ENCODE measurements around the gene CD2AP.

- no peak for TF ChIP-seq POLR2AphosphoS5 (IDR thresholded peaks at IDR 0.05)
- TF ChIP-seq CTCF (IDR thresholded peaks at IDR 0.05) = no peak
- TF ChIP-seq POLR2A (IDR thresholded peaks at IDR 0.05) = no peak
- TF ChIP-seq EP300 (IDR thresholded peaks at IDR 0.05; ENCODE audit: low read depth) = no peak
These were observed 67.6 kb downstream of the CD2AP start for GRCh38 chr6:47545223-47545622.

Data from transverse colon (tissue), 4 donors.